Peyer's patch (tissue), 4 donors: ENCODE data around the gene OR8H2.

Source experiments
- POLR2A ChIP-seq, 2 donors: fragments of 450-650 bp; IDR thresholded peaks; one replicate each; pipeline ENCODE4 v1.5.1; 2017; ENCODE audit warnings: antibody characterized with exemption in 2 of 2, mild to moderate bottlenecking in 2 of 2, moderate library complexity in 2 of 2
- TF ChIP-seq, protein P1 (sequence below), 6 experiments: fragments of 450-650 bp in 4 of 6; fragments of 200-600 bp in 2 of 6; sonication (generic) in 1 of 6; IDR thresholded peaks; one replicate each; pipeline ENCODE4 v1.5.1; 2017 to 2019; ENCODE audit warnings: antibody characterized with exemption in 6 of 6, mild to moderate bottlenecking in 3 of 6, moderate library complexity in 1 of 6

DNA sequence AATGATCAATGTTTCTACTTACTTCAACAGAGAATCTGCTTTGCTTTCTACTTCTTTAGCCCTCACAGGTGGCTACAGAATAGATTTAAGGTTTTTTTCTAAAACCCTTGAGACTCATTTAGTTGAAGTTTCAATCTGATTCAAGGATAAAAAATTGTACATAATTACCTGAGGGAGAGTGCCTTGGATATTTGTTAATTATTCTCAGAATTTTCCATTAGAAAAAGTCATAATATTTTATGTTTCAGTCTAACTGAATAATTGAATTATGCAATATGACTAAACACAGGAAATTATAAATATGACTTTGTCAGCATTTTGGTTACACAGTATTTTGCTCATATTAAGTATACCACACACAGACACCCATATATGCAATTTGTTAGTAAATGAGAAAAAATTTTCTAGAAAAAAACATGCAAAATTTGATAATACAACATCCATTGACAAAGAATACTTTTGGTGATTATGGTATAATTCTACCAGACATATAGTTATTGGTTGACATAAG, 36.7 kb downstream of the OR8H2 start, which contains the start of gene OR8J3:
- no peak for TF ChIP-seq POLR2A (IDR thresholded peaks at IDR 0.05)
- TF ChIP-seq, protein P1, sequence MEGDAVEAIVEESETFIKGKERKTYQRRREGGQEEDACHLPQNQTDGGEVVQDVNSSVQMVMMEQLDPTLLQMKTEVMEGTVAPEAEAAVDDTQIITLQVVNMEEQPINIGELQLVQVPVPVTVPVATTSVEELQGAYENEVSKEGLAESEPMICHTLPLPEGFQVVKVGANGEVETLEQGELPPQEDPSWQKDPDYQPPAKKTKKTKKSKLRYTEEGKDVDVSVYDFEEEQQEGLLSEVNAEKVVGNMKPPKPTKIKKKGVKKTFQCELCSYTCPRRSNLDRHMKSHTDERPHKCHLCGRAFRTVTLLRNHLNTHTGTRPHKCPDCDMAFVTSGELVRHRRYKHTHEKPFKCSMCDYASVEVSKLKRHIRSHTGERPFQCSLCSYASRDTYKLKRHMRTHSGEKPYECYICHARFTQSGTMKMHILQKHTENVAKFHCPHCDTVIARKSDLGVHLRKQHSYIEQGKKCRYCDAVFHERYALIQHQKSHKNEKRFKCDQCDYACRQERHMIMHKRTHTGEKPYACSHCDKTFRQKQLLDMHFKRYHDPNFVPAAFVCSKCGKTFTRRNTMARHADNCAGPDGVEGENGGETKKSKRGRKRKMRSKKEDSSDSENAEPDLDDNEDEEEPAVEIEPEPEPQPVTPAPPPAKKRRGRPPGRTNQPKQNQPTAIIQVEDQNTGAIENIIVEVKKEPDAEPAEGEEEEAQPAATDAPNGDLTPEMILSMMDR (IDR thresholded peaks at IDR 0.05), result no peak
